Caco-2 (cell line): ENCODE measurements around the gene VAC14. TPM values are rescaled to one million over a fixed set of nuclear protein-coding genes. Genes with fewer than 3 reads are reported as not detected.

ENCODE experiments used
- BruUV-seq: library from RNA; stranded (reverse); fragments of 400-500 nt; replicated peaks from 2 replicates; lab custom pipeline; 2021; lab: Mats Ljungman, UMichigan
- CTCF ChIA-PET: fragments of 300-600 bp; sonication (Branson Sonifier 250); formaldehyde crosslinking; loops from one replicate; lab custom pipeline; 2022; ENCODE audit warnings: antibody characterized with exemption; lab: Charles Lee
- POLR2A ChIA-PET: fragments of 300-600 bp; sonication (Branson Sonifier 250); formaldehyde crosslinking; loops from one replicate; lab custom pipeline; 2022; ENCODE audit warnings: antibody characterized with exemption; lab: Charles Lee
- DNase-seq, 2 experiments: peaks; one replicate each; pipeline versions ENCODE4 v3.0.0 to v3.0.0-alpha.2; 2020 to 2022
- H3K27me3 ChIP-seq: replicated peaks from 2 replicates; pipeline ENCODE4 v1.6.0; 2011; ENCODE audit warnings: low read length; ENCODE audit not compliant: control insufficient read depth, insufficient read depth
- H3K36me3 ChIP-seq: 2 replicates; pipeline ENCODE4 v1.5.1; 2011; ENCODE audit warnings: low read length; ENCODE audit not compliant: control insufficient read depth, insufficient read depth
- H3K4me1 ChIP-seq: fragments of 250-450 bp; sonication (Bioruptor Pico); 2 replicates; pipeline ENCODE4 v1.5.1; 2020; ENCODE audit warnings: mild to moderate bottlenecking
- H3K4me3 ChIP-seq: 2 replicates; pipeline ENCODE4 v1.5.1; 2011; ENCODE audit warnings: low read depth, mild to moderate bottlenecking, control low read depth, low read length
- H3K9me3 ChIP-seq: fragments of 250-450 bp; sonication (Bioruptor Pico); 2 replicates; pipeline ENCODE4 v1.5.1; 2020; ENCODE audit warnings: mild to moderate bottlenecking, moderate library complexity
- H3K27ac Mint-ChIP-seq: one replicate; pipeline ENCODE4 v1.8.0; 2022; ENCODE audit warnings: mixed read lengths; ENCODE audit not compliant: unreplicated experiment
- H3K27me3 Mint-ChIP-seq: one replicate; pipeline ENCODE4 v1.8.0; 2022; ENCODE audit warnings: mixed read lengths; ENCODE audit not compliant: insufficient read depth, unreplicated experiment
- H3K36me3 Mint-ChIP-seq: one replicate; pipeline ENCODE4 v1.8.0; 2022; ENCODE audit warnings: mild to moderate bottlenecking, mixed read lengths; ENCODE audit not compliant: insufficient read depth, unreplicated experiment
- H3K4me1 Mint-ChIP-seq: one replicate; pipeline ENCODE4 v1.8.0; 2022; ENCODE audit warnings: low read depth, mixed read lengths; ENCODE audit not compliant: unreplicated experiment
- H3K4me3 Mint-ChIP-seq: one replicate; pipeline ENCODE4 v1.8.0; 2022; ENCODE audit warnings: mild to moderate bottlenecking, moderate library complexity, mixed read lengths; ENCODE audit not compliant: unreplicated experiment
- H3K9me3 Mint-ChIP-seq: one replicate; pipeline ENCODE4 v1.8.0; 2022; ENCODE audit warnings: mixed read lengths; ENCODE audit not compliant: unreplicated experiment
- intact Hi-C: fragments of 100-400 bp; cut with micrococcal nuclease; formaldehyde crosslinking; loops from one replicate; pipeline ENCODE4 v1.10.0; 2022; ENCODE audit not compliant: unreplicated experiment
- total RNA-seq: library from RNA; stranded (reverse); gene quantifications from 2 replicates; pipeline ENCODE4 v1.2.3, GENCODE V29; 2022
- TF ChIP-seq, protein P1 (sequence below), 2 experiments: fragments of 200-600 bp in 1 of 2; IDR thresholded peaks; 1 replicate in 1 of 2; 2 replicates in 1 of 2; pipeline versions ENCODE4 v1.5.1 to v1.8.0; 2011 to 2022; ENCODE audit warnings: antibody characterized with exemption in 1 of 2, control low read depth in 1 of 2, inconsistent platforms in 1 of 2, low read depth in 1 of 2, low read length in 1 of 2, mild to moderate bottlenecking in 1 of 2, moderate library complexity in 1 of 2; ENCODE audit not compliant: insufficient read depth in 1 of 2, severe bottlenecking in 1 of 2, unreplicated experiment in 1 of 2

Gene VAC14
- total RNA-seq, 1 experiment from 2014 or later = 63.5 TPM

- no TSS peak for BruUV-seq
- no peak for DNase-seq
- H3K4me3 ChIP-seq = no peak overlapping the region
Observed at GRCh38 chr16:70711211-70712031, 89.5 kb downstream of the VAC14 start.

GRCh38 chr16:70710422-70711210, 90.3 kb downstream of the VAC14 start:
- Mint-ChIP-seq H3K36me3 (peaks cover 17% of the 10 kb centered on the region), H3K4me3 (no peak overlapping the region), H3K4me1 (no peaks in the 10 kb centered on the region), H3K27me3 (no peaks in the 10 kb centered on the region), H3K9me3 (no peaks in the 10 kb centered on the region), H3K27ac (no peak overlapping the region)
- TF ChIP-seq, protein P1, sequence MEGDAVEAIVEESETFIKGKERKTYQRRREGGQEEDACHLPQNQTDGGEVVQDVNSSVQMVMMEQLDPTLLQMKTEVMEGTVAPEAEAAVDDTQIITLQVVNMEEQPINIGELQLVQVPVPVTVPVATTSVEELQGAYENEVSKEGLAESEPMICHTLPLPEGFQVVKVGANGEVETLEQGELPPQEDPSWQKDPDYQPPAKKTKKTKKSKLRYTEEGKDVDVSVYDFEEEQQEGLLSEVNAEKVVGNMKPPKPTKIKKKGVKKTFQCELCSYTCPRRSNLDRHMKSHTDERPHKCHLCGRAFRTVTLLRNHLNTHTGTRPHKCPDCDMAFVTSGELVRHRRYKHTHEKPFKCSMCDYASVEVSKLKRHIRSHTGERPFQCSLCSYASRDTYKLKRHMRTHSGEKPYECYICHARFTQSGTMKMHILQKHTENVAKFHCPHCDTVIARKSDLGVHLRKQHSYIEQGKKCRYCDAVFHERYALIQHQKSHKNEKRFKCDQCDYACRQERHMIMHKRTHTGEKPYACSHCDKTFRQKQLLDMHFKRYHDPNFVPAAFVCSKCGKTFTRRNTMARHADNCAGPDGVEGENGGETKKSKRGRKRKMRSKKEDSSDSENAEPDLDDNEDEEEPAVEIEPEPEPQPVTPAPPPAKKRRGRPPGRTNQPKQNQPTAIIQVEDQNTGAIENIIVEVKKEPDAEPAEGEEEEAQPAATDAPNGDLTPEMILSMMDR (IDR thresholded peaks at IDR 0.05; ENCODE audit: insufficient read depth in 1 of 2, low read depth in 1 of 2, low read length in 1 of 2, severe bottlenecking in 1 of 2, unreplicated experiment in 1 of 2) = no peak
- Histone ChIP-seq H3K9me3 (no peaks in the 10 kb centered on the region), H3K27me3 (no peaks in the 10 kb centered on the region), H3K4me3 (no peak overlapping the region), H3K36me3 (no peaks in the 10 kb centered on the region), H3K4me1 (no peaks in the 10 kb centered on the region)
- BruUV-seq = no TSS peak
- intact Hi-C loops = no loop called here
- ChIA-PET CTCF (no interaction called here), POLR2A (no interaction called here)
- no peak for DNase-seq

More at GRCh38 chr16:70711211-70712031, 89.5 kb downstream of the VAC14 start:
- Histone ChIP-seq H3K36me3 (no peaks in the 10 kb centered on the region), H3K9me3 (no peaks in the 10 kb centered on the region), H3K4me1 (no peaks in the 10 kb centered on the region), H3K27me3 (no peaks in the 10 kb centered on the region)
- H3K27me3 Mint-ChIP-seq = no peaks in the 10 kb centered on the region
- H3K36me3 Mint-ChIP-seq = peaks cover 17% of the 10 kb centered on the region
- no peak overlapping the region for H3K4me3 Mint-ChIP-seq
- H3K9me3 Mint-ChIP-seq = no peaks in the 10 kb centered on the region
- H3K27ac Mint-ChIP-seq = no peak overlapping the region
- intact Hi-C loops = no loop called here
- TF ChIP-seq, protein P1 (IDR thresholded peaks at IDR 0.05; ENCODE audit: insufficient read depth in 1 of 2, low read depth in 1 of 2, low read length in 1 of 2, severe bottlenecking in 1 of 2, unreplicated experiment in 1 of 2) = no peak
- CTCF ChIA-PET = interaction anchor here (0.5 kb wide), 1 partner anchor 19 kb away, joined by 3 read pairs; no protein-coding TSS in a partner anchor
- no peaks in the 10 kb centered on the region for H3K4me1 Mint-ChIP-seq
- POLR2A ChIA-PET = no interaction called here

DNA sequence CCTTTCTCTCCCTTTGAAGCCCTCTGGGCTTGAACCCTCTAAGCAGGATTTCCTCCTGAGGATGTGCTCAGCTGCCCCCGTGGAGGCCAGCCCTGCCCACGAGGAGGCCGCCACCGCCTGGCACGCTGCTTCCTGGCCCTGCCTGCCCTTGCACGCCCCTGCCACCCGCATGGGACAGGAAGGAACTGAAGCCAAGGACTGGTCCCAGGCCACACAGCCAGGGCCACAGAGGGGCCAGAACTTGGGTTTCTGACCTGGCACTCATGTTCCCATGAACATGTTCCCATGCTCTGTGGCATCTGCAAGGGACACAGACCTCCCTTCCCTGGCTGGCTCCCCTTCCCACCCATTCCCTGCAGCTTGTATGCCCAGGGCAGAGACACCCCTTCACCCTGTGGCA, 91.0 kb downstream of the VAC14 start:
- CTCF ChIA-PET = no interaction called here
- no TSS peak for BruUV-seq
- no peaks in the 10 kb centered on the region for H3K4me1 ChIP-seq

More for the DNA sequence above, 91.0 kb downstream of the VAC14 start:
- DNase-seq = no peak
- Mint-ChIP-seq H3K9me3 (no peaks in the 10 kb centered on the region), H3K27me3 (no peaks in the 10 kb centered on the region), H3K4me3 (no peak overlapping the region), H3K36me3 (peaks cover 17% of the 10 kb centered on the region), H3K27ac (no peak overlapping the region), H3K4me1 (no peaks in the 10 kb centered on the region)
- H3K9me3 ChIP-seq = no peaks in the 10 kb centered on the region
- POLR2A ChIA-PET = no interaction called here
- no peaks in the 10 kb centered on the region for H3K36me3 ChIP-seq
- no peaks in the 10 kb centered on the region for H3K27me3 ChIP-seq
- TF ChIP-seq, protein P1 (IDR thresholded peaks at IDR 0.05; ENCODE audit: insufficient read depth in 1 of 2, low read depth in 1 of 2, low read length in 1 of 2, severe bottlenecking in 1 of 2, unreplicated experiment in 1 of 2) = no peak
- no peak overlapping the region for H3K4me3 ChIP-seq
- intact Hi-C loops = no loop called here
